ENCODE data around the gene CKAP4.
"Not testable (repeated sequence)": the region's sequence is repeated elsewhere in the genome, so short reads cannot be mapped to it uniquely, and the experiment has no call there.

The CKAP4 gene, protein sequence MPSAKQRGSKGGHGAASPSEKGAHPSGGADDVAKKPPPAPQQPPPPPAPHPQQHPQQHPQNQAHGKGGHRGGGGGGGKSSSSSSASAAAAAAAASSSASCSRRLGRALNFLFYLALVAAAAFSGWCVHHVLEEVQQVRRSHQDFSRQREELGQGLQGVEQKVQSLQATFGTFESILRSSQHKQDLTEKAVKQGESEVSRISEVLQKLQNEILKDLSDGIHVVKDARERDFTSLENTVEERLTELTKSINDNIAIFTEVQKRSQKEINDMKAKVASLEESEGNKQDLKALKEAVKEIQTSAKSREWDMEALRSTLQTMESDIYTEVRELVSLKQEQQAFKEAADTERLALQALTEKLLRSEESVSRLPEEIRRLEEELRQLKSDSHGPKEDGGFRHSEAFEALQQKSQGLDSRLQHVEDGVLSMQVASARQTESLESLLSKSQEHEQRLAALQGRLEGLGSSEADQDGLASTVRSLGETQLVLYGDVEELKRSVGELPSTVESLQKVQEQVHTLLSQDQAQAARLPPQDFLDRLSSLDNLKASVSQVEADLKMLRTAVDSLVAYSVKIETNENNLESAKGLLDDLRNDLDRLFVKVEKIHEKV

DNA sequence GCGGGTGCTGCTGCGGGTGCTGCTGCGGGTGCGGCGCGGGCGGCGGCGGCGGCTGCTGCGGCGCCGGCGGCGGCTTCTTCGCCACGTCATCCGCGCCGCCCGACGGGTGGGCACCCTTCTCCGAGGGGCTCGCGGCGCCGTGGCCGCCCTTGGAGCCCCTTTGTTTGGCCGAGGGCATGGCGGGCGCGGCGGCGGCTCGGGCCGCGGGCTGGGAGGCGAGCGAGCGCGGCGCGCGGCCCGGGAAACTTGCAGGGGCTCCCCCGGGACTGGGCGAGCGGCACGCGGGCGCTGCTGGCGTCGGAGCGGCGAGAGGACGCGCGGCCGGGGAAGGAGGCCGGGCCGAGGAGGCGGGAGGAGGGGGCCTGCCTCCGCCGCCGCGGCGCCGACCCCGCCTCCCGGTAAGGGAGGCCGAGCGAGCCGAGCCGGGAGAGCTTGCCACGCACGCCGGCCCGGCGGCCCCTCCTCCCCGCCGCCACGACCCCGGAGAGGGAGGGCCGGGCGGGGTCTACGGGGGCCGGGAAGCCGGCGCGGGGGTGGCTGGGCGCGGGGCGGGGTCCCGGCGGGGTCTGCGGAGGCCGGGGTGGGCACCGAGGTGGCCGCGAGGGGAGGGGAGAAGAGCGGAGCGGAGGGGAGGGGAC, at the start of gene CKAP4:
TSS of gene CKAP4 (minus strand) at position 347 of the 638 bp plus-strand sequence. CDS start at position 178, 169 bp downstream.
- peak; percentile 33 for DNase-seq (ENCODE audit: low spot score)

DNA sequence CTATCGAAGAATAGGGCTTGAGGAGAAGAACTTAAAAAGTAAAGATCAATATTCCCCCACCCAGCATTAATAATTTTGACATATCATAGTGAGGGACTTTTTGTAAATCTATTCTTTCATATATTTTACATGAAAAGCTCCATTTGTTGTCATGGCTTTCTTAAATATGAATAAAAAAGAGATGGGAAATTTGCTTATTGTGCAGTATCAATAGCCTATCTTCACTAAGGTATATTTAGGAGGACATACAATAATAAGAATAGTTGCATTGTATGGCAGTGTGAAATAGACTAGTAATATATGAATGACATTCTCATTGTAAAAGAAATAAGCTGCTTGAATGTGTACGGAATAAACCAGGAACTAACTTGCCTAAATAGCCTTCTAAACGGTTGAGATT, 49.3 kb upstream of the CKAP4 start:
- no peak for DNase-seq (ENCODE audit: low spot score)

DNA sequence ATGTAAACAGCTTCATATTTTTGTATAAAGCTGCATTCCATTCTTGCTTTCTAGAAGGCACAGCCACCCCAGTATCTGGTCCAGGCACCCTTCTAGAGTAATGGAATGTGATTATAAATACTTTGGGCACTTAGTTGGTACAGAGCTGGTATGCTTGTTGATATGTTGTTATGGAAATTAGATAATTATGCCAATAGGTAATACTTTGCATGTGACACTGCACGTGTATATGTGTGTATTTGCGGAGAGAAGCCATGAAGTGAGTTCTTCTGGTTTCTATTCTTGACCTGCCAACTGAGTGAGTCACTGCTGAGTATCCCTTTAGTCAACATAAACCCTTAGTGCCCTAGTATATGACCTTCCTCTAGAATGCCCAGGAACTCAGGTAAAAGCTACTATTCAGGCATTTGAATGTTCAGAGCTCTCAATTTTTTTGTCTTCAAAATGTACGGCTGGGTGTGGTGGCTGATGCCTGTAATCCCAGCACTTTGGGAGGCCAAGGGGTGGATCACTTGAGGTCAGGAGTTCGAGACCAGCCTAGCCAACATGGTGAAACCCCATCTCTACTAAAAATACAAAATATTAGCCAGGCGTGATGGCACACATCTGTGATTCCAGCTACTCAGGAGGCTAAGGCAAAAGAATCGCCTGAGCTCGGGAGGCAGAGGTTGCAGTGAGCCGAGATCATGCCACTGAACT, 48.5 kb upstream of the CKAP4 start:
- no peak for DNase-seq (ENCODE audit: low spot score)

DNA sequence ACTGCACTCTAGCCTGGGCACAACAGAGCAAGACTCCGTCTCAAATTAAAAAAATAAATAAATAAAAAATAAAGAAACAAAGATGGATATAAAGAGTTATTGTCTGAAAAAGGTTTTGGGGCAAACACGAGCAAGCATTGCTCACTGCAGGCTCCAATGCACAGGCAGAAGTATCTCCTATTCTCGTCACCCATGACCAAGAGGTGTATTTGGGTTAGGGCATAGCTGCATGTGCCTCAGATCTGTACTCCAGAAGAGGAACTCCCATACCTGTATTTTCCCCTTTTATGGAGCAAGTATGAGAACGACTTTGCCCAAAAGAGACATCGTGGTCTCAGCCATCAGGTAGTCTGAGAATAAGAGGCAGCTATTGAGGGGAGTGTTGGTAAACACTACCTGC, 44.5 kb upstream of the CKAP4 start:
- no peak for DNase-seq (ENCODE audit: low spot score)

DNA sequence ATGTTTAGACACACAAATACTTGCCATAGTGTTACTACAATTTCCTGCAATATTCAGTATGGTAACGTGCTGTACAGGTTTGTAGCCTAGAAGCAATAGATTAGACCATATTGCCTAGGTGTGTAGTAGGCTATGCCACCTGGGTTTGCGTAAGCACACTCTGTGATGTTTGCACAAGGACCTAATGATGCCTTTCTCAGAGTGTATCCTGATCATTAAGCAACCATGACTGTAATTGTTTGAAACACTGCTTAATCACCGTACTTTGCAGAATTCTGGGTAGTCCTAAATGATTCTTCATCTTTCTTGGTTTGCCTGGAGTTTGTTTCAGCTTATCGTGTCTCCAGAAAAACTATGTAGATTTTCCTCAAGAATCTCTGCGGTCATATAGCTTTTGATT, 43.5 kb upstream of the CKAP4 start:
- no peak for DNase-seq (ENCODE audit: low spot score)

DNA sequence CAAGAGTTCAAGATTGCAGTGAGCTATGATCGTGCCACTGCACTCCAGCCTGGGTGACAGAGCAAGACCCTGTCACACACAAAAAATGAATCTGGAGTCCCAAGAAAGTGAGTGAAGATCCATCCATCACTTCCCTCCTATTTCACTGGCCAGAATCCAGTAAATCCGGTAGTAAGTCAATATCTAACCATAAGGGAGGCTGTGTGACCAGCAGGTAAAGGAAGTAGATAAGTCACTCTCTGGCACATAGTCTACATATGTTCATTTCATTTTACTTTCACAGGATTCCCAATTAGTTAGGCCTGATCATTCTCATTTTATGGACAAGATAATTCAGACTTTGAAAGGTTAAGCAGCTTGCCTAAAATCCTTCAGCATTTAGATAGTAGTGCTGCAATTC, 42.8 kb upstream of the CKAP4 start:
- no peak for DNase-seq (ENCODE audit: low spot score)

DNA sequence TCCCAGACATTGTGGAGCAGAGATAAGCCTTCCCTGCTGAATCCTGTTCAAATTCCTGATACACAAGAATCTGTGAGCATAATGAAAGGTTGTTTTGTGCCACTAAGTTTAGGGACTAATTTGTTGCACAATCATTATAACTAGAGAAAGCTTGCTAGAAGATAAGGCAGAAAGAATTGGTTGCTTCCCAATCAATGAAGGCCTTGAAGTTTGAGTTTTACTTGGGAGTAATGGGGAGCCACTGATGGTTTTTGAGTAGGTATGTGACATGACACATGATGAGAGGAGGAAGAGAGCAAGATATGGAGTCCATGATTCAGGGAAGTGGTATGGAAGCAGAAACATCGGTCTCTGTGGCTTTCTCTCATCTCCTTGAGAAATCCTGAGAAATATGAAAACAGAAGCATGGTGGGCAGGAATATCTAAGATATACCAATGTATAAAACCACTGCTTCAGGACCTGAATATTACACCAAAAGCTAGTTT, 41.4 kb upstream of the CKAP4 start:
- no peak for DNase-seq (ENCODE audit: low spot score)

DNA sequence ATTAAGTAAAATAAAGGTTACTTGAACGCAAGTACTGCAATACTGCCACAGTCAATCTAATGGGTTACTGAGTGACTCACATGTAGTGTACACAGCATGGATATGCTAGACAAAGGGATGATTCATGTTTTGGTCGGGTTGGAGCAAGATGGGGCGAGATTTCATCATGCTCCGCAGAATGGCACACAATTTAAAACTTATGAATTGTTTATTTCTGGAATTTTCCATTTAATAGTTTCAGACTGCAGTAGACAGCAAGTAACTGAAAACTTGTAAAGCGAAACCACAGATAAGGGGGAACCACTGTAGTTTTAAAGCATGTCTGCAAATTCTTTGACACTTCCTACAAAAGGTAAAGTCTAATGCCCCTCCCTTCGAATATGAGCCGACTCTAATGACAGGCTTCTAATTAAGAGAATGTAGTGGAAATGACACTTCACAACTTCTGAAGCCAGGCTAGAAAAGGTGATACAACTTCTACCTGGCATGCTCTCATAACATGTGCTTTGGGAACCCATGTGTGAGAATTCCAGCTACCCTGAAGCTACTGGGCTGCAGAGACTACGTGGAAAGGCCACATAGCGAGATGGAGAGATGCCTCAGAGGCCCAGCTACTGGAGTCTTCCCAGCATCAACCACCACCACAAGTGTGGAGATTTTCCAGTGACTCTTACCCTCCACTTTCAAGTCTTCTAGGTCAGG, 40.8 kb upstream of the CKAP4 start:
- no peak for DNase-seq (ENCODE audit: low spot score)

DNA sequence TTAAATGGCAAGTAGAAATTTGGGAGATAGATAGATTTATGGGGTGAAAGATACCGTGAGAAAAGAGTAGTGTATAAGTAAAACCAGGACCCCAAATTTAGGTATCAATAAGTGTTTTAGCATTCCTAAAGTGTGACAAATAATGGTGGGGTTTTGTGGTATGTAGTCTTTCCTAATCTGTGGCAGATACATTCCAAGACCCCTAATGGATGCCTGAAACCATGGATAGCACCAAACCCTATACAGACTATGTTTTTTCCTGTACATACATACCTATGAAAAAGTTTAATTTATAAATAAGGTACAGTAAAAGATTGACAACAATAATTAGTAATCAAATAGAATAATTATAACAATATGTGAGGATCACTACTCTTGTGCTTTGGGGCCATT, 40.3 kb upstream of the CKAP4 start:
- DNase-seq (ENCODE audit: low spot score) = no peak

DNA sequence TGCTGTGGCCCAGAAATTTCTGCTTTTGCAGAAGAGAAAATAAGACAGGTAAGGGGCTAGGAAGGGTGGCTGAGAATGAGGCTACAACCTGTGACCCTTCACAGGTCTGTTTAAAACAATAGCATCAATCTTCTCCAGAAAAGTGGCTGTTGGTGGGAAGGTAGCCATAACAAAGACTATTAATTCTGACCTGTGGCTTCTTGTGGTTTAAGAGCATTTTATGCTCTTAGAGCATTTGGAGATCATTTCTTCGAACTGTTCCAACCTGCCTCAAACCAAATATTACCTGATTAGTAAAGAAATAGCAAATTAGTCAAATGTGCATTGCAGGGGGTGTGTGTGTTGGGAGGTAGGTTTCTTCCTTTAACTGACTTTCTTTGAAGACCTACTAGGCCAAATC, 39.5 kb upstream of the CKAP4 start:
- no peak for DNase-seq (ENCODE audit: low spot score)

DNA sequence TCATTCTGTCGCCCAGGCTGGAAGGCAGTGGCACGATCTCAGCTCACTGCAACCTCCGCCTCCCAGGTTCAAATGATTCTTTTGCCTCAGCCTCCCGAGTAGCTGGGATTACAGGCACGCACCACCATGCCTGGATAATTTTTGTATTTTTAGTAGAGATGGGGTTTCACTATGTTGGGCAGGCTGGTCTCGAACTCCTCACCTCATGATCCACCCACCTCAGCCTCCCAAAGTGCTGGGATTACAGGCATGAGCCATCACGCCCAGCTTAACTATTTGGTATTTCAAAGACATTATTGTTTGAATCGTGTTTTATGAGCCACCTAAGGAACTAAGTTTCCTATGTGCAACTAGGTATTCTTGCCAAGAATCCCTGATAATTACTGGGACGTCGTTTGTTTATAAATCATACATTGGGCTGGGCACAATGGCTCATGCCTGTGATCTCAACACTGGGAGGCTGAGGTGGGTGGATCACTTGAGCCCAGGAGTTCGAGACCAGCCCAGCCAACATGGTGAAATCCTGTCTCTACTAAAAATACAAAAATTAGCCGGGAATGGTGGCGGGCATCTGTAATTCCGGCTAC, 38.8 kb upstream of the CKAP4 start:
- not testable (repeated sequence) for DNase-seq (ENCODE audit: low spot score)

DNA sequence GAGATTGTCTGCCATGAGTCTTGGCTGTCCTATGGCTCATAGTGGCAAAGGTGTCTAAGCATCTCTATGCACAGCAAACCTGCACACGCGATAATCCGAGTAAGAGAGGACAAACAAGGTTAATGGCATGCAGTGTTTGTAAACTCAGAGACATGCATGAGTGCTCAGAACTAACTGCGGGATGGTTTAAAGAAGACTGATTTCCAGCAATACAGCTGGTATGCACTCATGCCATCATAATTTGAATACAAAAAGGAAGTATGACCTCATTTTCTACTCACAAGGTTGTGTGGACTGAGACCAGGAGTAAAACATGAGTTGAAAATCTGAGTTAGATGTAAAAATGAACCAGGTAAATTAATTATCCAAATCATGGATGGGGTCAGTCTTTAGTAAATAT, 38.2 kb upstream of the CKAP4 start:
- DNase-seq (ENCODE audit: low spot score) = no peak

DNA sequence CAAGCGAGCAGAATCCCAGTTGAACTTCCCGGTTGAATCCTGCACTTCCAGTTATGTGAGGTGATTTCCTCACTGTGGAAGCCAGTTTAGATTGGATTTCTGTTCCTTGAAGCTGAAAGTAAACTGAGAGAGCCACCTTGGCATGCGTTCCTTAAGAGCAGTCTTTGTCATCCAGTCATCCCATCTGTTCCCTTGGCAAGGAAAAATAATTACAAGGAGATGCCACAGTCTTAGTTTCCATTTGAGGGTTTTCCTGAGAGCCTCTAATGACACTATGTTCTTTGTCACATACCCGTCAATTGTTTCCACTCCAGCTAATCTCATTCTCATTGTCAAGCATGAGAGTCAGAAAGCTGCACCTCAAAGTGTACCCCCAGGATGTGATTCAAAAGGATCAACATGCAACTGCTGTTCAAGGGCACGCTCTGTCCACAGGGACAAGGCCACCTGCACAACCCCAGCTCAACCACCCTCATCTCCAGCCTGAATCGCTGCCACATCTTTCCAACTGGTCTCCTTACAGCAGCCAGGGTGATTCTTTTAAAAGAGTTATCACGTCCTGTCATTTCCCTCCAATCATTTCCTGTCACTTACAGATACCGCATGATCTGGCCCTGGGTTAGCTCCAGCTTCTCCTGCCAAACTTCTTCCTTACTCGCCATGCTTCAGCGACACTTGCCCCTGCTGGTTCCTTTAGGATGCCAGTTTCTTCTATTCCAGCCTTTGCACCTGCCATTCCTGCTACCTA, 36.7 kb upstream of the CKAP4 start:
- DNase-seq (ENCODE audit: low spot score) = peak; percentile 86

DNA sequence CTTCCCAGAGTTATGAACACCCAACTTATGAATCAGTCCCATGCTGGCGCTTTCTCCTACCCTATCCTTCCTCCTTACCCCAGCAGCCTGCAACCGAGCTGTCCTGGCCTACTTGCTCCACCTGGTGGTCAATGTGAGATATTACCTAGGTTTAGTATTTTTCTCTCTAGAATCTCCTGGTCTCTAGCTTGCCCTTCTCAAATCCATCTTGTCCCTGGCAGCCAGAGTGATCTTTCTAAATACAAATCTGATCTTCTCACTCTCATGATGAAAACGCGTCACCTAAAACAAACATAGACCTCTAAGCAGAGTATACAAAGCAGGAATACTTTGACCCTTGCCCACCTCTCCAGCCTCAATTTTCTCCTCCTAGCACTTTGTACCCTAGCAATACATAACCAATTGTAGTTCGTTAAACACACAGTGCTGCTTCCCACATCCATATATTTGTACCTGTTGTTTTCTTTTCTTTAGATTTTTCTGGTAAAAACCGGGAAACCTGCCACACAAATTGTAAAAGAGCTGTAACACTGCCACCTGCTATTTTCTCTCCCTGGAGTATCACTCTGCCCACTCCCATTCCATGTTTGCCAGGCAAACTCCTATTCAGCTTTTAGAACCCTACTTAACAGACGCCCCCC, 34.8 kb upstream of the CKAP4 start:
- peak; percentile 52 for DNase-seq (ENCODE audit: low spot score)

DNA sequence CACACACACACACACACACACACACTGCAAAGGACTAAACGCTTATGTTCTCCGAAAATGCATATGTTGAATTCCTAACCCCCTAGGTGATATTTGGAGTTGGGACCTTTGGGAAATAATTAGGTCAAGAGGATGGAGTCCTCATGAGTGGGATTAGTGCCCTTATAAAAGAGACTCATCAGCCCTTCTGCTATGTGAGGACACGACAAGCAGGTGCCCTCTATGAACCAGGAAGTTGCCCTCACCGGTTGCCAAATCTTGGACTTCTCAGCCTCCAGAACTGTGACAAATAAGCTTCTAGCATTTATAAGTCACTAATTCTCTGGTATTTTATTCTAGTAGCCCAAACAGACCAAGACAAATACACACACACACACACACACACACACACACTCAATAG, 34.0 kb upstream of the CKAP4 start:
- DNase-seq (ENCODE audit: low spot score) = no peak

DNA sequence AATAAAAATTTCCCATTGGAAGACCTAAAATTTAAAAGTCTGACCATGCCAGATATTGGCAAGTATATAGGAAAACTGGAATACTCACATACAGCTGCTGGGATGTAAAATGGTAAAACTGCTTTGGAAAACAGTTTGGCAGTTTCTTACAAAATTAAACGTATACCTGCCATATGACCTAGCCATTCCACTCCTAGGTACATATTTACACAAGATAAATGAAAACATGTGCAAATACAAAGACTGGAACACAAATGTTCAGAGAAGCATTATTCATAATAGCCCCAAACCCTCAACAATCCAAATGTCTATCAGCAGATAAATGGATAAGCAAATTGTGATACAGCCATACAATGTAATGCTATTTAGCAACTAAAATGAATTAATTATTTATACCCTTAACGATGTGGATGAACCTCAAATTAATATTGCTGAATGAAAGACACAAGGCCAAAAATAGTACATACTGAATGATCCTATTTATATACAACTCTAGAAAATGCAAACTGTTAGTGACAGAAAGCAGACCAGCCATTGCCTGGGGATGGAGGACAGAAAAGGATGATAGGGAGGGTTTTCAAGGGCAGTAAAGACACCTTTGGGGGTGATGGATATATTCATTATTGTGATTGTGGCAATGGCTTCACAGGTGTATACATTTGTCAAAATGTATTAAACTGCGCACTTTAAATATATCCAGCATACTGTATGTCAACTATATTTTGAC, 33.4 kb upstream of the CKAP4 start:
- no peak for DNase-seq (ENCODE audit: low spot score)

DNA sequence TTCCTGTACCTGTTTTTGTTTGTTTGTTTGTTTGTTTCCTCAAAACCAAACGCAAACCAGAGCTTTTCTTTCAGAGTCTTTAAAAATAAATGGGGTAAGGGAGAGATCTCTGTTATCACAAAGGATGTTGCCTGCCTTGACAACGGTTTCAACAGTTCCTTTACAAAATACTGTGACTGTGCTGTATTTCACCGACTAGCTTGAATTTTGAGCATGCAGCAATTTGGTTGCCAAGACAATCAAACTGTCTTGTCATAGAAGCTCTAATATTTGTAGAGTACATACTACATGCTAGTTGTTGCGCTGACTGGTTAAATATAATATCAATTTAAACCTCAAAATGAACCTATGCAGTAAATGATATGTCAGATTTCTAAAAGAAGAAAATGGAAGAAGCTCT, 32.3 kb upstream of the CKAP4 start:
- no peak for DNase-seq (ENCODE audit: low spot score)

DNA sequence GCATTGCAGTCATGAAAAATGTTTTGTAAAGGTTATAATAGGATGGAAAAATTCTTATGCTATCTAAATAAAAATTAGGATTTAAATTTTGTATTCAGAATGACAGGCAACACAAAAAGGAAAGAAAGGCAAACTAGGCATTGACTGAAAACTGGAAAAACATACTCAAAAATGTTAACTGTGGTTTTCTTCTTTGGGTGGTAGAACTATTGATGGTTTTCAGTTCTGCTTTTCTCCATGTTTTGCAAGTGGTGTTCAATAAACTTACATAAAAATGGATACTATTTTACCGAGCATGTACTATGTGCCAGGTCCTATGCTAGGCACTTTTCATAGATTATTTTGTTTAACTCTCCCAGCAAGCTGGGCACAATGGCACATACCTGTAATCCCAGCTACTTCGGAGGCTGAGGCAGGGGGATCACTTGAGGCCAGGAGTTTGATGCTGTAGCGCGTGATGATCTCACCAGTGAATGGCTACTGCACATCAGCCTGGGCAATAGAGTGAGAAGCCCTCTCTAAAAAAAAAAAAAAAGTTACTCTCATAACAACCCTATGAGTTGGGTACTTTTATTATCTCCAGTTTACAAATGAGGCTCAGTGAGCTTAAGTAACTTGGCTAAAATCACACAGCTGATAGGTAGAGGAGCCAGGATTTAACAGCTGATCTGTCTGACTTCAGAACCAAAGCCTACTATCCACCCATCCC, 28.4 kb upstream of the CKAP4 start:
- no peak for DNase-seq (ENCODE audit: low spot score)

DNA sequence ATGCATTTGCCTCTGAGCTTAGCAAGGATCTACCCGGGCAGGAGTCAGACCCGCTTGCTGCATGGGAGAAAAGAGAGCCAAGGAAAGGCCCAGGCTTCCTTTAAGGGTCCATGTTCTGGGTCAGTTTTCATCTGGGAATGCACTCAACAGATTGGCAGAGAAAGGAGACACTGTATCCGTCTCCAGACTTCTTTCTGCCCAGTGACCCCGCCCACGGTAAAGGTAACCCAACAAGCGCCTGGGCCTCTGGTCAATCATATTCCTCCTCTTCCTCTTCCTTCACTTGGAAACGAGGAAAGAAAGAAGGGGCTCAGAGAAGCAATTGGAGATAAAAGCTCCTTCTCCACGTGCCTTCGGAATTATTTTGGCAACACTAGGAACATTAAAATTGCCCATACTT, 27.6 kb upstream of the CKAP4 start:
- DNase-seq (ENCODE audit: low spot score) = no peak
